Astrocyte of the cerebellum (primary cell): ENCODE measurements around the gene TMEM121B.

ENCODE experiments used
- DNase-seq: peaks from one replicate; pipeline ENCODE4 v3.0.0-alpha.2; 2011; ENCODE audit warnings: low read depth
- H3K4me3 ChIP-seq: 2 replicates; pipeline ENCODE4 v1.5.1; 2011; ENCODE audit warnings: mild to moderate bottlenecking, low read depth, low read length, moderate library complexity
- CTCF ChIP-seq: IDR thresholded peaks from 2 replicates; pipeline ENCODE4 v1.5.1; 2012; ENCODE audit warnings: low read length, low read depth, moderate library complexity, mild to moderate bottlenecking; ENCODE audit errors: missing control alignments
- in situ Hi-C: cut with HindIII; loops from 2 replicates; pipeline ENCODE4 v1.10.0; 2017; ENCODE audit warnings: low sequenced_read_pairs

Gene TMEM121B

GRCh38 chr22:17090550-17090949, 30.6 kb downstream of the TMEM121B start:
- no peak overlapping the region for H3K4me3 ChIP-seq

GRCh38 chr22:17087498-17088131, 33.5 kb downstream of the TMEM121B start:
- no peak for TF ChIP-seq CTCF
- peak; percentile 90 for DNase-seq
- in situ Hi-C loops: no loop called here
- no peak overlapping the region for H3K4me3 ChIP-seq

More at GRCh38 chr22:17090550-17090949, 30.6 kb downstream of the TMEM121B start:
- in situ Hi-C loops: no loop called here
- DNase-seq: no peak
- no peak for TF ChIP-seq CTCF

DNA sequence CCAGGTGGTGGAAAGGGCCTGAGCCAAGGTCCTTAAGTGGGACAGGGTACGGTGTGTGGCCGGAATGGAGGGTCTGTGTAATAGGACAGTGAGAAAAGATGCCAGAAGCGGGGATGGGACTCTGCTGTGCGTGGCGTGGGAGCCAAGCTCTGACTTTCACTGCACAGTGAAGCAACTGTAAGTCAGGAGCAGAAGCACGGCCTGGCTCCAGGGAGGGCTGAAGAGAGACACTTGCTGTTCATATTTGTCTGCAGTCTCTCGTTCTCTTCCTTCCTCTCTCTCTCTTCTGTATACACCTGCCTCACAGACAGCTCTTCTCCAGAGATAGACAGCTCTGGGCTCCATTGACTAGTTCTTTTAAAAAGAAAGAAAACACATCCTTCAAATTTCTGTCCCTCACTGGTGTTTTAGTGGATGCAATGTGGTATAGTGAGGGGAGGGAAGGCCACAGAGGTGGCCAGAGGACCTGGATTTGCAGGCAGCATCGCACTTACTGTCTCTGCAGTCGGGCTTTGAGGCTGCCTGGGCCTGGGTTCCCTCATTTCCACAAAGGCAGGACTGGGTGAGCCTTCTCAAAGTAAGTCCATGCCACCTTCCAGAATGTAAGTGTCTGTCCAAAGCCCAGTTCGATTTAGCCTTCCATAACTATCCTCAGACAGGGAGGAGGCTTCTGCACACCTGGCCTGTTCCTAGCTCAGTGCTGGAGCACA, 34.2 kb downstream of the TMEM121B start:
- peak overlapping the region; percentile 86 for H3K4me3 ChIP-seq
- in situ Hi-C loops: no loop called here
- no peak for TF ChIP-seq CTCF
- no peak for DNase-seq

DNA sequence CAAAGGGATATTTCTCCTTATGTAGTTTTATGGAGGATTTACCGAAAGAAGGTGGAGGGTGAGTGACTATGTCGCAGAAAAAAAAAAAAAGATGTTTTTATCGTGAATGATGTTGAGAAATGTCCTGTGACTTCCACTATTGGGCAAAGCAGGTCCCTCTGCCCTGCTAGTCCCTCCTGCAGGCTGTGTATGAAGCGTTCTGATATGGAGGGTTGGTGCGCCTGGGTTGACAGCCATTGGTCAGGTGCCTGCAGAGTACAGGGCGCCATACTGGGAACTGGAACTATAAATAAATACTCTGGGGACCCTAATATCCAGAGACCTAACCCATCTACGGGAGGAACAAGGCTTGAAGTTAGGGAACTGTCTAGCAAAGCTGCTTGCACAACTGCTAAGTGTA, 34.9 kb downstream of the TMEM121B start:
- in situ Hi-C loops: no loop called here
- peak overlapping the region; percentile 86 for H3K4me3 ChIP-seq
- DNase-seq: no peak
- TF ChIP-seq CTCF: no peak

- no peak for TF ChIP-seq CTCF
- H3K4me3 ChIP-seq: peak overlapping the region; percentile 86
- in situ Hi-C loops: no loop called here
- no peak for DNase-seq
Observed at GRCh38 chr22:17085277-17086181, 35.6 kb downstream of the TMEM121B start.

- H3K4me3 ChIP-seq: peak within 1 kb of the TSS; percentile 86
- no peak for TF ChIP-seq CTCF
- in situ Hi-C loops: no loop called here
- peak; percentile 49 for DNase-seq
Observed at GRCh38 chr22:17084554-17085276, 36.4 kb downstream of the TMEM121B start, which contains the start of gene IL17RA. Gene IL17RA (plus strand): TSS chr22:17085000. CDS start chr22:17085092, 92 bp downstream.
